ENCODE results near the gene PAX5.
A peak's percentile ranks its signal among the peaks of the same experiment; 100 is the strongest.

Gene PAX5

GRCh38 chr9:37005517-37006140 lies 28.4 kb downstream of the PAX5 start:
- peak overlapping the region in 9 of 11 experiments; percentile 57 to 75 (median 71); a peak in 18 of 22 replicates for H3K27ac ChIP-seq
- H3K9me3 ChIP-seq (replicated peaks in 1 of 11), result no peaks in the 10 kb centered on the region
- H3K27me3 ChIP-seq, result peaks cover 18 to 66% (median 51%) of the 10 kb centered on the region in 11 experiments

GRCh38 chr9:37004424-37004935 lies 29.6 kb downstream of the PAX5 start:
- no peak for TF ChIP-seq Cebpa-rat (IDR thresholded peaks at IDR 0.05)
- no peaks in the 10 kb centered on the region for H3K9me3 ChIP-seq (replicated peaks in 1 of 11)
- peaks cover 75 to 100% (median 92%) of the 10 kb centered on the region in 10 experiments for H3K4me1 ChIP-seq
- peaks cover 18 to 67% (median 51%) of the 10 kb centered on the region in 11 experiments for H3K27me3 ChIP-seq
- peak overlapping the region in 9 of 11 experiments; percentile 24 to 68 (median 49); a peak in 15 of 22 replicates for H3K9ac ChIP-seq
- peak overlapping the region in 2 of 10 experiments; percentile 10 to 32; a peak in 5 of 20 replicates for H3K4me3 ChIP-seq
- H3K4me2 ChIP-seq, result peak overlapping the region; percentile 69 to 96 (median 90)
- H3K36me3 ChIP-seq, result peaks cover 0 to 98% (median 51%) of the 10 kb centered on the region in 11 experiments; a peak in 14 of 22 replicates
- peak overlapping the region in 10 of 11 experiments; percentile 33 to 75 (median 68); a peak in 21 of 22 replicates for H3K27ac ChIP-seq
- peaks cover 0 to 99% (median 0%) of the 10 kb centered on the region in 11 experiments; a peak in 10 of 22 replicates for H4K20me1 ChIP-seq

More at GRCh38 chr9:37005517-37006140, 28.4 kb downstream of the PAX5 start:
- peaks cover 70 to 100% (median 91%) of the 10 kb centered on the region in 10 experiments for H3K4me1 ChIP-seq
- peak overlapping the region in 1 of 10 experiments; percentile 10; a peak in 1 of 20 replicates for H3K4me3 ChIP-seq
- peaks cover 0 to 99% (median 0%) of the 10 kb centered on the region in 11 experiments; a peak in 10 of 22 replicates for H4K20me1 ChIP-seq
- peak overlapping the region in 8 of 11 experiments; percentile 24 to 68 (median 44); a peak in 11 of 22 replicates for H3K9ac ChIP-seq
- H3K36me3 ChIP-seq, result peaks cover 0 to 95% (median 58%) of the 10 kb centered on the region in 11 experiments; a peak in 14 of 22 replicates
- peak in 7 of 11 experiments; percentile 26 to 78 (median 55); a peak in 9 of 22 replicates for TF ChIP-seq Cebpa-rat (IDR thresholded peaks at IDR 0.05)
- H3K4me2 ChIP-seq, result peak overlapping the region; percentile 69 to 96 (median 90)

- Histone ChIP-seq H4K20me1 (peaks cover 0 to 99% (median 0%) of the 10 kb centered on the region in 11 experiments; a peak in 10 of 22 replicates), H3K27ac (peak overlapping the region in 9 of 11 experiments; percentile 32 to 75 (median 69); a peak in 18 of 22 replicates), H3K27me3 (peaks cover 18 to 67% (median 51%) of the 10 kb centered on the region in 11 experiments), H3K4me3 (peak overlapping the region in 6 of 10 experiments; percentile 8 to 41 (median 16); a peak in 7 of 20 replicates), H3K4me2 (peak overlapping the region; percentile 63 to 96 (median 90)), H3K9me3 (replicated peaks in 1 of 11) (no peaks in the 10 kb centered on the region), H3K36me3 (peaks cover 0 to 97% (median 38%) of the 10 kb centered on the region in 11 experiments; a peak in 13 of 22 replicates), H3K4me1 (peaks cover 83 to 100% (median 99%) of the 10 kb centered on the region in 10 experiments), H3K9ac (peak overlapping the region in 10 of 11 experiments; percentile 9 to 68 (median 59); a peak in 18 of 22 replicates)
- no peak for TF ChIP-seq Cebpa-rat (IDR thresholded peaks at IDR 0.05)
These were observed 31.5 kb downstream of the PAX5 start for GRCh38 chr9:37002413-37003217.

GRCh38 chr9:37002036-37002412 lies 32.0 kb downstream of the PAX5 start:
- Histone ChIP-seq H3K27ac (peak overlapping the region in 9 of 11 experiments; percentile 32 to 75 (median 69); a peak in 18 of 22 replicates), H3K4me1 (peaks cover 86 to 100% (median 99%) of the 10 kb centered on the region in 10 experiments), H3K4me2 (peak overlapping the region; percentile 63 to 96 (median 90)), H4K20me1 (peaks cover 0 to 99% (median 0%) of the 10 kb centered on the region in 11 experiments; a peak in 10 of 22 replicates), H3K9me3 (replicated peaks in 1 of 11) (no peaks in the 10 kb centered on the region), H3K4me3 (peak overlapping the region in 6 of 10 experiments; percentile 8 to 41 (median 16); a peak in 7 of 20 replicates), H3K36me3 (peaks cover 0 to 91% (median 38%) of the 10 kb centered on the region in 11 experiments; a peak in 13 of 22 replicates), H3K9ac (peak overlapping the region in 10 of 11 experiments; percentile 9 to 68 (median 59); a peak in 18 of 22 replicates), H3K27me3 (peaks cover 18 to 64% (median 51%) of the 10 kb centered on the region in 11 experiments)
- TF ChIP-seq Cebpa-rat (IDR thresholded peaks at IDR 0.05), result no peak

- H3K27ac ChIP-seq, result peak overlapping the region in 9 of 11 experiments; percentile 32 to 75 (median 69); a peak in 16 of 22 replicates
- peaks cover 0 to 98% (median 0%) of the 10 kb centered on the region in 11 experiments; a peak in 10 of 22 replicates for H4K20me1 ChIP-seq
- peak overlapping the region in 9 of 11 experiments; percentile 31 to 68 (median 60); a peak in 17 of 22 replicates for H3K9ac ChIP-seq
- H3K27me3 ChIP-seq, result peaks cover 18 to 58% (median 49%) of the 10 kb centered on the region in 11 experiments
- peak overlapping the region in 1 of 10 experiments; percentile 9; a peak in 1 of 20 replicates for H3K4me3 ChIP-seq
- H3K36me3 ChIP-seq, result peaks cover 0 to 88% (median 37%) of the 10 kb centered on the region in 11 experiments; a peak in 13 of 22 replicates
- no peaks in the 10 kb centered on the region for H3K9me3 ChIP-seq (replicated peaks in 1 of 11)
- peak overlapping the region; percentile 63 to 96 (median 90) for H3K4me2 ChIP-seq
- no peak for TF ChIP-seq Cebpa-rat (IDR thresholded peaks at IDR 0.05)
- H3K4me1 ChIP-seq, result peaks cover 86 to 100% (median 99%) of the 10 kb centered on the region in 10 experiments
These were observed 32.6 kb downstream of the PAX5 start for GRCh38 chr9:37001459-37001858.

GRCh38 chr9:36999728-37000333 lies 34.2 kb downstream of the PAX5 start:
- no peaks in the 10 kb centered on the region for H3K9me3 ChIP-seq (replicated peaks in 1 of 11)
- peak in 2 of 11 experiments; percentile 8 to 48; a peak in 1 of 22 replicates for TF ChIP-seq Cebpa-rat (IDR thresholded peaks at IDR 0.05)
- H3K4me3 ChIP-seq, result peak overlapping the region in 2 of 10 experiments; percentile 4 to 20; a peak in 1 of 20 replicates
- H3K36me3 ChIP-seq, result peaks cover 0 to 90% (median 34%) of the 10 kb centered on the region in 11 experiments; a peak in 12 of 22 replicates
- peaks cover 18 to 43% (median 38%) of the 10 kb centered on the region in 11 experiments for H3K27me3 ChIP-seq
- peak overlapping the region in 8 of 11 experiments; percentile 2 to 76 (median 54); a peak in 12 of 22 replicates for H3K9ac ChIP-seq
- H3K4me2 ChIP-seq, result peak overlapping the region; percentile 12 to 96 (median 90); a peak in 20 of 22 replicates
- H4K20me1 ChIP-seq, result peaks cover 0 to 98% (median 0%) of the 10 kb centered on the region in 11 experiments; a peak in 10 of 22 replicates
- peak overlapping the region in 8 of 11 experiments; percentile 46 to 75 (median 70); a peak in 15 of 22 replicates for H3K27ac ChIP-seq
- H3K4me1 ChIP-seq, result peaks cover 86 to 100% (median 99%) of the 10 kb centered on the region in 10 experiments

GRCh38 chr9:36997414-36997813 lies 36.7 kb downstream of the PAX5 start:
- Histone ChIP-seq H4K20me1 (peaks cover 0 to 99% (median 2%) of the 10 kb centered on the region in 11 experiments; a peak in 10 of 22 replicates), H3K4me2 (peak overlapping the region; percentile 87 to 96 (median 94)), H3K27ac (peak overlapping the region; percentile 65 to 87 (median 83)), H3K9ac (peak overlapping the region; percentile 11 to 79 (median 74)), H3K27me3 (peaks cover 9 to 20% (median 16%) of the 10 kb centered on the region in 11 experiments), H3K4me1 (peaks cover 80 to 95% (median 91%) of the 10 kb centered on the region in 10 experiments), H3K9me3 (replicated peaks in 1 of 11) (no peaks in the 10 kb centered on the region), H3K36me3 (peaks cover 0 to 84% (median 25%) of the 10 kb centered on the region in 11 experiments; a peak in 14 of 22 replicates), H3K4me3 (peak overlapping the region in 8 of 10 experiments; percentile 26 to 59 (median 40); a peak in 14 of 20 replicates)
- TF ChIP-seq Cebpa-rat (IDR thresholded peaks at IDR 0.05), result no peak
